Measurements from ENCODE around the gene LPAR3. TPM values are rescaled to one million over a fixed set of nuclear protein-coding genes. Genes with fewer than 3 reads are reported as not detected.

LPAR3 gene
- total and polyA plus RNA-seq, 2 of the 4 experiments (the other 2 are of a cell fraction) = 0.09 to 0.18 TPM

GRCh38 chr1:84892705-84893618 is at the start of gene LPAR3 (continued):
- no peak for TF ChIP-seq CTCF (conservative IDR thresholded peaks at IDR 0.05; ENCODE audit: low read depth, low read length)
- no peak for TF ChIP-seq RFX5 (IDR thresholded peaks at IDR 0.05; ENCODE audit: low read depth, low read length)
- no peak for TF ChIP-seq POLR2A (IDR thresholded peaks at IDR 0.05; ENCODE audit: low read depth, low read length)
- TF ChIP-seq SMC3 (IDR thresholded peaks at IDR 0.05; ENCODE audit: low read depth, low read length) = no peak
- no peak for TF ChIP-seq MAZ (IDR thresholded peaks at IDR 0.05; ENCODE audit: borderline replicate concordance, low read depth, low read length)
- no peak for TF ChIP-seq RCOR1 (IDR thresholded peaks at IDR 0.05; ENCODE audit: insufficient replicate concordance, low read length)

Measured in IMR-90 (cell line).